Stomach (tissue), 9 donors: Measurements from ENCODE around the gene MTMR11. TPM values are rescaled to one million over a fixed set of nuclear protein-coding genes. Genes with fewer than 3 reads are reported as not detected.
A peak's percentile ranks its signal among the peaks of the same experiment; 100 is the strongest.

Experiments
- DNase-seq, 2 donors: peaks; one replicate each; pipeline versions ENCODE4 v3.0.0 to v3.0.0-alpha.2; 2013 to 2019
- H3K27ac ChIP-seq, 5 donors: fragments of 200-600 bp in 4 of 5; sonication (generic) in 4 of 5; one replicate each; pipeline ENCODE4 v1.5.1; 2013 to 2019; ENCODE audit warnings: mild to moderate bottlenecking in 1 of 5, moderate library complexity in 1 of 5
- H3K27me3 ChIP-seq, 3 donors: fragments of 200-600 bp; sonication (generic); one replicate each; pipeline ENCODE4 v1.5.1; 2017 to 2019; ENCODE audit warnings: mixed run types in 1 of 3
- H3K36me3 ChIP-seq, 4 donors: fragments of 200-600 bp; sonication (generic); 1 replicate in 3 of 4; 2 replicates in 1 of 4; pipeline ENCODE4 v1.5.1; 2016 to 2019
- H3K4me1 ChIP-seq, 4 donors: fragments of 200-600 bp; sonication (generic); one replicate each; pipeline ENCODE4 v1.5.1; 2016 to 2019
- H3K4me3 ChIP-seq, 4 donors: fragments of 200-600 bp; sonication (generic) in 3 of 4; one replicate each; pipeline ENCODE4 v1.5.1; 2016 to 2019; ENCODE audit warnings: mild to moderate bottlenecking in 1 of 4
- H3K9me3 ChIP-seq, 4 donors: fragments of 200-600 bp; sonication (generic); one replicate each; pipeline ENCODE4 v1.5.1; 2016 to 2019
- EP300 ChIP-seq: sonication (generic); formaldehyde crosslinking; IDR thresholded peaks from one replicate; pipeline ENCODE4 v1.6.1; 2017; ENCODE audit warnings: antibody characterized with exemption
- POLR2A ChIP-seq, 4 donors: fragments of 450-650 bp; IDR thresholded peaks; one replicate each; pipeline ENCODE4 v1.6.1; 2016; ENCODE audit warnings: antibody characterized with exemption in 4 of 4, control low read depth in 2 of 4, mild to moderate bottlenecking in 1 of 4, moderate library complexity in 1 of 4
- POLR2AphosphoS5 ChIP-seq, 3 donors: sonication (generic); formaldehyde crosslinking; IDR thresholded peaks; one replicate each; pipeline ENCODE4 v1.6.1; 2016; ENCODE audit warnings: antibody characterized with exemption in 3 of 3
- WGBS, 5 donors: extraction: QIAGEN DNeasy Blood & Tissue Kit in 3 of 5; methylation state at CpG; one replicate each; pipeline versions ENCODE4 v1.1.5 to v1.1.7; 2013 to 2018; 5-methylcytosine and 5-hydroxymethylcytosine counted together
- intact Hi-C: fragments of 100-400 bp; cut with DNase I; formaldehyde crosslinking; loops from one replicate; pipeline ENCODE4 v1.15.1; 2023; ENCODE audit warnings: low total_unique reads
- polyA plus RNA-seq, 3 donors: library from polyadenylated mRNA; stranded (reverse); fragments of 200-250 nt; gene quantifications; one replicate each; pipeline ENCODE4 v1.2.3, GENCODE V29; 2013
- total RNA-seq, 5 donors: library from RNA; depleted of rRNA; stranded (reverse); fragments of >200 nt; gene quantifications; one replicate each; pipeline versions ENCODE4 v1.1.0 to v1.2.3, GENCODE V29; 2014 to 2016
- TF ChIP-seq, protein P1 (sequence below), 7 experiments: fragments of 450-650 bp in 4 of 7; fragments of 200-600 bp in 3 of 7; sonication (generic) in 3 of 7; IDR thresholded peaks; one replicate each; pipeline ENCODE4 v1.5.1; 2016 to 2019; ENCODE audit warnings: antibody characterized with exemption in 7 of 7, control low read depth in 2 of 7, mild to moderate bottlenecking in 1 of 7
- donor health status: healthy with polysubstance abuse.
- donor health status: Bipolar disorder and iron deficiency.
- donor health status: healthy.

The MTMR11 gene
- total and polyA plus RNA-seq, 8 donors, result 3.5 to 169 (median 7.8) TPM

DNA sequence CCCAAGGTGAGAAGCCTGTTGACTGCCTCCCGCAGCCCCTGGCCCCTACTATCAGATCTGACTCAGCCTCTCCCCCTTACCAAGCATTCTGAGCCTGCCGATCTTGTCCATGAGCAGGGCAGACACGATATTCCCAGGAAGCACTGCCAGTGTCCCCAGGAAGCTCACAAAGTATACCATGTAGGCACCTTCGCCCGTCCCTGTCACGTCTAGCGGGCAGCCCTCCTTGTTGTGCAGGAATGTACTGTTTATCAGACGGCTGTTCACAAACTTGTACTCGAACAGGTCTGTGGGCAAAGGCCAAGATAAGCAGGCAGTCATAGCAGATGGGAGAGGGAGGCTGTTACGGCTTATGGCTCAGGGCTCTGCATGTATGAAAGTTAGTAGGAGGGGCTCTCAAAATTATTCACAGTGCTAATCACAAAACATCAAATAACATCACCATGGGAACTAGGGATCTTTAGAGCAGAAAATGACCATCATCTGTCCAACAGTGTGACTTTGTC lies 30.1 kb downstream of the MTMR11 start:
- no peak for DNase-seq
- Histone ChIP-seq H3K27me3 (no peaks in the 10 kb centered on the region), H3K27ac (no peak overlapping the region), H3K4me3 (no peak overlapping the region), H3K4me1 (no peaks in the 10 kb centered on the region), H3K36me3 (peaks cover 0 to 19% (median 12%) of the 10 kb centered on the region in 4 donors), H3K9me3 (no peaks in the 10 kb centered on the region)
- intact Hi-C loops, result no loop called here
- 35 to 53% (median 46%) methylated on average over 10 of the region's 10 CpGs for WGBS, 5 donors
- TF ChIP-seq, protein P1, sequence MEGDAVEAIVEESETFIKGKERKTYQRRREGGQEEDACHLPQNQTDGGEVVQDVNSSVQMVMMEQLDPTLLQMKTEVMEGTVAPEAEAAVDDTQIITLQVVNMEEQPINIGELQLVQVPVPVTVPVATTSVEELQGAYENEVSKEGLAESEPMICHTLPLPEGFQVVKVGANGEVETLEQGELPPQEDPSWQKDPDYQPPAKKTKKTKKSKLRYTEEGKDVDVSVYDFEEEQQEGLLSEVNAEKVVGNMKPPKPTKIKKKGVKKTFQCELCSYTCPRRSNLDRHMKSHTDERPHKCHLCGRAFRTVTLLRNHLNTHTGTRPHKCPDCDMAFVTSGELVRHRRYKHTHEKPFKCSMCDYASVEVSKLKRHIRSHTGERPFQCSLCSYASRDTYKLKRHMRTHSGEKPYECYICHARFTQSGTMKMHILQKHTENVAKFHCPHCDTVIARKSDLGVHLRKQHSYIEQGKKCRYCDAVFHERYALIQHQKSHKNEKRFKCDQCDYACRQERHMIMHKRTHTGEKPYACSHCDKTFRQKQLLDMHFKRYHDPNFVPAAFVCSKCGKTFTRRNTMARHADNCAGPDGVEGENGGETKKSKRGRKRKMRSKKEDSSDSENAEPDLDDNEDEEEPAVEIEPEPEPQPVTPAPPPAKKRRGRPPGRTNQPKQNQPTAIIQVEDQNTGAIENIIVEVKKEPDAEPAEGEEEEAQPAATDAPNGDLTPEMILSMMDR (IDR thresholded peaks at IDR 0.05), result no peak
- TF ChIP-seq EP300 (no peak), POLR2AphosphoS5 (IDR thresholded peaks at IDR 0.05) (no peak), POLR2A (IDR thresholded peaks at IDR 0.05) (no peak)

DNA sequence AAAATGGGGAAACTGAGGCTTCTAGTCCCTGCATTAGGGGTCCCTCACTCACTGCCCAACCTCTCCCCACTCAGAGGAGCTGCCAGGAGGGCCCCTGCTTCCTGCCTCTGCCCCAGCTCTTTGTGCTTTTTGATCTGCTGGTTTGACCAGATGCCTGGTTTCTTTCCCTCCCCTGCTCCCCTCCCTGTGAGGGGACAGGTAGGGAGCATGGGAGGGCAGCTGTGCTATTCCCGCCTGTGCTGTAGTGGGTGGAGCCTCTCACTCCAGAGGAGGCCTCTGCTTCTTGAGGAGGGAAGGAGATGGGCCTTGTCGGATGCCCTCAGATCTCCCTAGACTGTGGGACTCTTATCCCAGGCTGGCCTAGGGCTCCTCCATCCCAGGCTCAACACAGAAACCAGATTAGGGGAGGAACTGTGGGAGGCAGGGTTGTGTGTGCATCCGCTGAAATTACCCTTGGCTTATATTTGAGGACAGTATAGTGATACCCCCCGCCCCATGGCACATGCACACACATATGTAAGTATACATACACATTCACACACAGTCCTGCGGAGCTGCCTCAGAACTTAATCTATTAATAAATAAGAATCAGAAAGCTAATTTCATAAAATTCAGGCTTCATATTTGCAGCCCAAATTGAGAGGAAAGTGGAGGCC lies 32.7 kb downstream of the MTMR11 start:
- WGBS, 5 donors, result 71 to 81% (median 76%) methylated on average over 5 of the region's 5 CpGs
- Histone ChIP-seq H3K36me3 (peaks cover 0 to 19% (median 9%) of the 10 kb centered on the region in 4 donors), H3K4me1 (peaks cover 8 to 15% (median 11%) of the 10 kb centered on the region in 4 donors), H3K4me3 (no peak overlapping the region), H3K27me3 (no peaks in the 10 kb centered on the region), H3K9me3 (no peaks in the 10 kb centered on the region), H3K27ac (no peak overlapping the region)
- TF ChIP-seq, protein P1 (IDR thresholded peaks at IDR 0.05), result no peak
- TF ChIP-seq POLR2AphosphoS5 (IDR thresholded peaks at IDR 0.05) (no peak), EP300 (no peak)
- intact Hi-C loops, result no loop called here
- peak in 1 of 2 donors; percentile 43 for DNase-seq

DNA sequence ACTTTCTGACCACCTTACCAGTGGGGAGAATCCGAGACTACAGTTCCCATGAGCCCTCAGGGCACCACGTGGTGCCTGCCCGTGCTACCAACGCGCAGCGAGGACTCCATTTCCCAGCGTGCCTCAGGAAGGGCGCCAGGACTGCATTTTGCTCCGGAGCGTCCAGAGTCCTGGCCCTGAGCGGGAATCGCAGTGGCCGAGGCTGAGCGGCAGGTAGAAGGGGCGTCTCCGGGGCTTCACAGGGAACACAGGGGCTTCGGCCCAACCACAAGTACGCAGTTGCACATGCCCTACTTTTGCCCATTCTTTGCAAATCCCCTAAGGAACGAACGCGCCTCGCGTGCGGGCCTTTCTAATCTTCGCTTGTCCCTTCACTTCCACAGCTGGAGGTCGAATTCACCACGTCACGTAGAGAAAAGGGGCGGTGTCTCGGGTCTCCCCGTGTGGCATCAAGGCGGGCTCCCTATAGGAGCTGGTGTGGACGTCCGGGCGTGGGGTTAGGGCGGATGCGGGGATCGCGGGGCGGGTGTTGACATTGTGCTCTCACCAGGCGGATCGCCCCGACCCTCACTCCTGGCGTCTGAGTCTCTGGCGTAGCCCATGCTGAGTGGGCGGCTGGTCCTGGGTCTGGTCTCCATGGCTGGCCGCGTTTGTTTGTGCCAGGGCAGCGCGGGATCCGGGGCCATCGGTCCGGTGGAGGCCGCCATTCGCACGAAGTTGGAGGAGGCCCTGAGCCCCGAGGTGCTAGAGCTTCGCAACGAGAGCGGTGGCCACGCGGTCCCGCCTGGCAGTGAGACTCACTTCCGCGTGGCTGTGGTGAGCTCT lies 37.0 kb downstream of the MTMR11 start, which contains the start of gene BOLA1:
Gene BOLA1 (plus strand): TSS at position 109 of the 825 bp plus-strand sequence. CDS start 492 bp downstream, at position 601.
- H3K4me1 ChIP-seq, result peaks cover 8 to 16% (median 11%) of the 10 kb centered on the region in 4 donors
- H3K27ac ChIP-seq, result peak within 1 kb of the TSS; percentile 80 to 93 (median 89)
- WGBS, 5 donors, result 5 to 11% (median 5%) methylated on average over 48 to 65 of the region's 65 CpGs
- peak; percentile 93 to 98 for DNase-seq
- H3K36me3 ChIP-seq, result no peaks in the 10 kb centered on the region
- peak within 1 kb of the TSS; percentile 45 to 67 (median 58) for H3K4me3 ChIP-seq
- H3K9me3 ChIP-seq, result no peaks in the 10 kb centered on the region
- TF ChIP-seq EP300 (no peak), POLR2AphosphoS5 (IDR thresholded peaks at IDR 0.05) (peak; percentile 96 to 98 (median 98)), POLR2A (IDR thresholded peaks at IDR 0.05) (peak in 1 of 4 donors; percentile 46)
- TF ChIP-seq, protein P1 (IDR thresholded peaks at IDR 0.05), result peak in 1 of 7 experiments; percentile 18
- intact Hi-C loops, result no loop called here
- H3K27me3 ChIP-seq, result no peaks in the 10 kb centered on the region

DNA sequence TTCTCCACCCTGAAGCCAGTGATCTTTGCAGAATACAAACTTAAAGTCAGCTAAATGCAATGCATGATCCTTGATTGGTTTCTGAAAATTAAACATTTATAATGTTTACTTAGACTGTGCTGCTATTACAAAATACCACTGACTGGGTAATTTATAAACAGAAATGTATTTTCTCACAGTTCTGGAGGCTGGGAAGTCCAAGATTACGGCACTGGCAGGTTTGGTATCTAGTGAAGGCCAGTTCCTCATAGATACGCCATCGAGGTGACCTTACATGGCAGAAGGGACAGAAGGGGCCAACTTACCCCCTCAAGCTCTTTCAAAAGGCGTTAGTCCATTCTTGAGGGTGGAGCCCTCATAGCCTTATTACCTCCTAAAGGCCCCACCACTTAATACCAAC lies 40.1 kb downstream of the MTMR11 start:
- Histone ChIP-seq H3K4me1 (peaks cover 8 to 16% (median 11%) of the 10 kb centered on the region in 4 donors), H3K27ac (no peak overlapping the region), H3K36me3 (no peaks in the 10 kb centered on the region), H3K27me3 (no peaks in the 10 kb centered on the region), H3K4me3 (no peak overlapping the region), H3K9me3 (no peaks in the 10 kb centered on the region)
- intact Hi-C loops, result no loop called here
- DNase-seq, result no peak
- TF ChIP-seq POLR2A (IDR thresholded peaks at IDR 0.05) (no peak), POLR2AphosphoS5 (IDR thresholded peaks at IDR 0.05) (no peak), EP300 (no peak)
- TF ChIP-seq, protein P1 (IDR thresholded peaks at IDR 0.05), result no peak
- WGBS, 5 donors, result 80 to 96% (median 90%) methylated on average over 4 of the region's 4 CpGs
